ENCODE results near the gene NRDC.

GRCh38 chr1:51839094-51839493 is 39.4 kb downstream of the NRDC start:
- TF ChIP-seq EP300 (IDR thresholded peaks at IDR 0.05) (no peak), POLR2A (IDR thresholded peaks at IDR 0.05) (no peak), POLR2AphosphoS5 (IDR thresholded peaks at IDR 0.05) (no peak)

Data from suprapubic skin (tissue), 4 donors.